GM12878 (cell line): Measurements from ENCODE around the gene BIN1.

ENCODE experiments used
- EP300 ChIP-seq, 2 experiments: fragments of 150-350 bp in 1 of 2; IDR thresholded peaks; 2 replicates each; pipeline ENCODE4 v1.6.1; 2011 to 2012; ENCODE audit warnings: low read depth in 2 of 2, low read length in 2 of 2, borderline replicate concordance in 1 of 2, improper control_type of control experiment in 1 of 2, inconsistent platforms in 1 of 2; ENCODE audit not compliant: control insufficient read depth in 1 of 2
- EZH2 ChIP-seq: IDR thresholded peaks from 2 replicates; pipeline ENCODE4 v1.6.1; 2012; ENCODE audit warnings: low read depth, mild to moderate bottlenecking, control low read depth, inconsistent platforms, low read length, borderline replicate concordance; ENCODE audit not compliant: control insufficient read depth
- GABPA ChIP-seq: IDR thresholded peaks from 2 replicates; pipeline ENCODE4 v1.6.1; 2014; ENCODE audit warnings: antibody characterized with exemption, low read depth, mild to moderate bottlenecking, inconsistent platforms
- IRF4 ChIP-seq: IDR thresholded peaks from 2 replicates; pipeline ENCODE4 v1.6.1; 2011; ENCODE audit warnings: low read depth, low read length
- POU2F2 ChIP-seq: IDR thresholded peaks from 3 replicates; pipeline ENCODE4 v1.6.1; 2011; ENCODE audit warnings: low read depth, mild to moderate bottlenecking, low read length, borderline replicate concordance
- TF ChIP-seq, protein P1 (sequence below), 3 experiments: IDR thresholded peaks in 2 of 3; conservative IDR thresholded peaks in 1 of 3; 2 replicates each; pipeline ENCODE4 v1.5.1; 2011; ENCODE audit warnings: low read depth in 3 of 3, low read length in 3 of 3, mild to moderate bottlenecking in 3 of 3, control low read depth in 2 of 3, moderate library complexity in 2 of 3, inconsistent platforms in 1 of 3, mixed read lengths in 1 of 3; ENCODE audit not compliant: control insufficient read depth in 2 of 3, insufficient read depth in 1 of 3; ENCODE audit errors: extremely low read depth in 1 of 3
- TF ChIP-seq, protein P2 (sequence below): fragments of 450-650 bp; IDR thresholded peaks from 2 replicates; pipeline ENCODE4 v1.6.1; 2016; ENCODE audit warnings: mild to moderate bottlenecking
- TF ChIP-seq, protein P3 (sequence below): IDR thresholded peaks from 2 replicates; pipeline ENCODE4 v1.6.1; 2012; ENCODE audit warnings: improper control_type of control experiment, low read depth, low read length; ENCODE audit not compliant: insufficient replicate concordance
- TF ChIP-seq, protein P4 (sequence below): IDR thresholded peaks from 2 replicates; pipeline ENCODE4 v1.6.1; 2011; ENCODE audit warnings: low read depth, mild to moderate bottlenecking, low read length, moderate library complexity, borderline replicate concordance; ENCODE audit errors: extremely low read depth
- TF ChIP-seq, protein P5 (sequence below): IDR thresholded peaks from 2 replicates; pipeline ENCODE4 v1.6.1; 2011; ENCODE audit warnings: mild to moderate bottlenecking, low read depth, low read length, moderate library complexity; ENCODE audit not compliant: insufficient replicate concordance

DNA sequence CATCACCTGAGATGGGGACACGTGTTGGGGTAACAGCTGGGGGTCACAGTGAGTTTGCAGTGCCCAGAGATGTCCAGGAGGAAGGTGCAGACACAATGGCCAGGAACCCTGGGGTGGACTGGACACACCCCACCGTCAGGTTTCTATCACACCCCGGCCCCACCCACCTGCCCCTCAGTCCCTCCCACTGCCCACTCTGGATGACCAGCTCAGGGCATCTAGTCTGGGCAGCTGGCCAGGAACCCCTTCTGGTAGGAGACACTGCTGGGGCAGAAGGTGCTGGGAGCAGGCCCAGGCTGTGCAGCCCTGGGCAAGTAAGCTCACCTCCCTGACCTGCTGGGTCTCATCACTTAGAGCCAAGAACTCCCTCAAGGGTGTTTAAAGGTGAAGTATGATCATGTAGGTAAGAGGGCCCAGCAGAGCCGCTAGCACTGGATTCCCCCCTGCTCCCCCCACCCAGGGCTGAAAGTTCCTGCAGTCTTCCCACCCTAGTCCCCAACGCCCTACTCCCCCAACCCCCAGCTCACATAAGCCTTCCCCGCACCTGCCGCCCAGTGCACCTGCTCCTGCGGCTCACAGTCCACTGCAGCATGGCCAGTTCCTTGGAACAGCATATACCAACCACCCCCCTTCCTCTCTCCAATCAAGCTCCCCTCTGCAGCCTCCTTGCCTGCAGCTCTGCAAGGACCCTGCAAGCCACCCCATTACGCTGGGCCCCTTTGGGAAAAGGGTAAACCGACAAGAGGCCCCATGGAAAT is 17.3 kb downstream of the BIN1 start:
- TF ChIP-seq EZH2 (no peak), GABPA (no peak), POU2F2 (no peak), EP300 (IDR thresholded peaks at IDR 0.05; ENCODE audit: borderline replicate concordance in 1 of 2, control insufficient read depth in 1 of 2, low read depth in 2 of 2, low read length in 2 of 2) (no peak), IRF4 (no peak)
- TF ChIP-seq, protein P1, sequence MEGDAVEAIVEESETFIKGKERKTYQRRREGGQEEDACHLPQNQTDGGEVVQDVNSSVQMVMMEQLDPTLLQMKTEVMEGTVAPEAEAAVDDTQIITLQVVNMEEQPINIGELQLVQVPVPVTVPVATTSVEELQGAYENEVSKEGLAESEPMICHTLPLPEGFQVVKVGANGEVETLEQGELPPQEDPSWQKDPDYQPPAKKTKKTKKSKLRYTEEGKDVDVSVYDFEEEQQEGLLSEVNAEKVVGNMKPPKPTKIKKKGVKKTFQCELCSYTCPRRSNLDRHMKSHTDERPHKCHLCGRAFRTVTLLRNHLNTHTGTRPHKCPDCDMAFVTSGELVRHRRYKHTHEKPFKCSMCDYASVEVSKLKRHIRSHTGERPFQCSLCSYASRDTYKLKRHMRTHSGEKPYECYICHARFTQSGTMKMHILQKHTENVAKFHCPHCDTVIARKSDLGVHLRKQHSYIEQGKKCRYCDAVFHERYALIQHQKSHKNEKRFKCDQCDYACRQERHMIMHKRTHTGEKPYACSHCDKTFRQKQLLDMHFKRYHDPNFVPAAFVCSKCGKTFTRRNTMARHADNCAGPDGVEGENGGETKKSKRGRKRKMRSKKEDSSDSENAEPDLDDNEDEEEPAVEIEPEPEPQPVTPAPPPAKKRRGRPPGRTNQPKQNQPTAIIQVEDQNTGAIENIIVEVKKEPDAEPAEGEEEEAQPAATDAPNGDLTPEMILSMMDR (IDR thresholded peaks at IDR 0.05 in 2 of 3, conservative IDR thresholded peaks at IDR 0.05 in 1 of 3; ENCODE audit: control insufficient read depth in 2 of 3, extremely low read depth in 1 of 3, insufficient read depth in 1 of 3, low read depth in 3 of 3, low read length in 3 of 3): no peak
- TF ChIP-seq, protein P2, sequence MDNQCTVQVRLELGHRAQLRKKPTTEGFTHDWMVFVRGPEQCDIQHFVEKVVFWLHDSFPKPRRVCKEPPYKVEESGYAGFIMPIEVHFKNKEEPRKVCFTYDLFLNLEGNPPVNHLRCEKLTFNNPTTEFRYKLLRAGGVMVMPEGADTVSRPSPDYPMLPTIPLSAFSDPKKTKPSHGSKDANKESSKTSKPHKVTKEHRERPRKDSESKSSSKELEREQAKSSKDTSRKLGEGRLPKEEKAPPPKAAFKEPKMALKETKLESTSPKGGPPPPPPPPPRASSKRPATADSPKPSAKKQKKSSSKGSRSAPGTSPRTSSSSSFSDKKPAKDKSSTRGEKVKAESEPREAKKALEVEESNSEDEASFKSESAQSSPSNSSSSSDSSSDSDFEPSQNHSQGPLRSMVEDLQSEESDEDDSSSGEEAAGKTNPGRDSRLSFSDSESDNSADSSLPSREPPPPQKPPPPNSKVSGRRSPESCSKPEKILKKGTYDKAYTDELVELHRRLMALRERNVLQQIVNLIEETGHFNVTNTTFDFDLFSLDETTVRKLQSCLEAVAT: no peak
- TF ChIP-seq, protein P3, sequence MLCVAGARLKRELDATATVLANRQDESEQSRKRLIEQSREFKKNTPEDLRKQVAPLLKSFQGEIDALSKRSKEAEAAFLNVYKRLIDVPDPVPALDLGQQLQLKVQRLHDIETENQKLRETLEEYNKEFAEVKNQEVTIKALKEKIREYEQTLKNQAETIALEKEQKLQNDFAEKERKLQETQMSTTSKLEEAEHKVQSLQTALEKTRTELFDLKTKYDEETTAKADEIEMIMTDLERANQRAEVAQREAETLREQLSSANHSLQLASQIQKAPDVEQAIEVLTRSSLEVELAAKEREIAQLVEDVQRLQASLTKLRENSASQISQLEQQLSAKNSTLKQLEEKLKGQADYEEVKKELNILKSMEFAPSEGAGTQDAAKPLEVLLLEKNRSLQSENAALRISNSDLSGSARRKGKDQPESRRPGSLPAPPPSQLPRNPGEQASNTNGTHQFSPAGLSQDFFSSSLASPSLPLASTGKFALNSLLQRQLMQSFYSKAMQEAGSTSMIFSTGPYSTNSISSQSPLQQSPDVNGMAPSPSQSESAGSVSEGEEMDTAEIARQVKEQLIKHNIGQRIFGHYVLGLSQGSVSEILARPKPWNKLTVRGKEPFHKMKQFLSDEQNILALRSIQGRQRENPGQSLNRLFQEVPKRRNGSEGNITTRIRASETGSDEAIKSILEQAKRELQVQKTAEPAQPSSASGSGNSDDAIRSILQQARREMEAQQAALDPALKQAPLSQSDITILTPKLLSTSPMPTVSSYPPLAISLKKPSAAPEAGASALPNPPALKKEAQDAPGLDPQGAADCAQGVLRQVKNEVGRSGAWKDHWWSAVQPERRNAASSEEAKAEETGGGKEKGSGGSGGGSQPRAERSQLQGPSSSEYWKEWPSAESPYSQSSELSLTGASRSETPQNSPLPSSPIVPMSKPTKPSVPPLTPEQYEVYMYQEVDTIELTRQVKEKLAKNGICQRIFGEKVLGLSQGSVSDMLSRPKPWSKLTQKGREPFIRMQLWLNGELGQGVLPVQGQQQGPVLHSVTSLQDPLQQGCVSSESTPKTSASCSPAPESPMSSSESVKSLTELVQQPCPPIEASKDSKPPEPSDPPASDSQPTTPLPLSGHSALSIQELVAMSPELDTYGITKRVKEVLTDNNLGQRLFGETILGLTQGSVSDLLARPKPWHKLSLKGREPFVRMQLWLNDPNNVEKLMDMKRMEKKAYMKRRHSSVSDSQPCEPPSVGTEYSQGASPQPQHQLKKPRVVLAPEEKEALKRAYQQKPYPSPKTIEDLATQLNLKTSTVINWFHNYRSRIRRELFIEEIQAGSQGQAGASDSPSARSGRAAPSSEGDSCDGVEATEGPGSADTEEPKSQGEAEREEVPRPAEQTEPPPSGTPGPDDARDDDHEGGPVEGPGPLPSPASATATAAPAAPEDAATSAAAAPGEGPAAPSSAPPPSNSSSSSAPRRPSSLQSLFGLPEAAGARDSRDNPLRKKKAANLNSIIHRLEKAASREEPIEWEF: no peak
- TF ChIP-seq, protein P4, sequence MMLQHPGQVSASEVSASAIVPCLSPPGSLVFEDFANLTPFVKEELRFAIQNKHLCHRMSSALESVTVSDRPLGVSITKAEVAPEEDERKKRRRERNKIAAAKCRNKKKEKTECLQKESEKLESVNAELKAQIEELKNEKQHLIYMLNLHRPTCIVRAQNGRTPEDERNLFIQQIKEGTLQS: no peak
- TF ChIP-seq, protein P5, sequence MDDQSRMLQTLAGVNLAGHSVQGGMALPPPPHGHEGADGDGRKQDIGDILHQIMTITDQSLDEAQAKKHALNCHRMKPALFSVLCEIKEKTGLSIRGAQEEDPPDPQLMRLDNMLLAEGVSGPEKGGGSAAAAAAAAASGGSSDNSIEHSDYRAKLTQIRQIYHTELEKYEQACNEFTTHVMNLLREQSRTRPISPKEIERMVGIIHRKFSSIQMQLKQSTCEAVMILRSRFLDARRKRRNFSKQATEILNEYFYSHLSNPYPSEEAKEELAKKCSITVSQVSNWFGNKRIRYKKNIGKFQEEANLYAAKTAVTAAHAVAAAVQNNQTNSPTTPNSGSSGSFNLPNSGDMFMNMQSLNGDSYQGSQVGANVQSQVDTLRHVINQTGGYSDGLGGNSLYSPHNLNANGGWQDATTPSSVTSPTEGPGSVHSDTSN: no peak
